Activated CD4-positive, alpha-beta T cell treated with anti-CD3 and anti-CD28 coated beads, Interleukin-2, amount 10 ng/mL, durations not matched to agents 24 days and 14 days (primary cell): ENCODE data around the gene GSDMA. TPM values are rescaled to one million over a fixed set of nuclear protein-coding genes. Genes with fewer than 3 reads are reported as not detected.

Source experiments
- DNase-seq: peaks from one replicate; pipeline ENCODE4 v3.0.0; 2022
- H3K27ac Mint-ChIP-seq: one replicate; pipeline ENCODE4 v1.8.0; 2022; ENCODE audit warnings: mild to moderate bottlenecking, mixed read lengths
- H3K27me3 Mint-ChIP-seq: one replicate; pipeline ENCODE4 v1.8.0; 2022; ENCODE audit warnings: mixed read lengths
- H3K36me3 Mint-ChIP-seq: one replicate; pipeline ENCODE4 v1.8.0; 2022; ENCODE audit warnings: low read depth, mild to moderate bottlenecking, mixed read lengths
- H3K4me1 Mint-ChIP-seq: one replicate; pipeline ENCODE4 v1.8.0; 2021; ENCODE audit warnings: mixed read lengths
- H3K4me3 Mint-ChIP-seq: one replicate; pipeline ENCODE4 v1.8.0; 2022; ENCODE audit warnings: mild to moderate bottlenecking, moderate library complexity, mixed read lengths
- H3K9me3 Mint-ChIP-seq: one replicate; pipeline ENCODE4 v1.8.0; 2021; ENCODE audit warnings: mixed read lengths
- intact Hi-C: fragments of 100-400 bp; cut with micrococcal nuclease; formaldehyde crosslinking; loops from one replicate; pipeline ENCODE4 v1.15.1; 2023
- total RNA-seq: library from RNA; stranded (reverse); gene quantifications from 2 replicates; pipeline ENCODE4 v1.2.3, GENCODE V29; 2022

GSDMA gene
- total RNA-seq, 1 donor from 2014 or later, result 0.84 TPM

GRCh38 chr17:39955726-39956225 lies 7.0 kb upstream of the GSDMA start:
- Mint-ChIP-seq H3K4me3 (no peak overlapping the region), H3K9me3 (no peaks in the 10 kb centered on the region), H3K27me3 (peaks cover 2% of the 10 kb centered on the region), H3K4me1 (peaks cover 23% of the 10 kb centered on the region), H3K36me3 (no peaks in the 10 kb centered on the region), H3K27ac (no peak overlapping the region)
- intact Hi-C loops, result no loop called here
- no peak for DNase-seq

- H3K9me3 Mint-ChIP-seq, result no peaks in the 10 kb centered on the region
- H3K4me3 Mint-ChIP-seq, result no peak overlapping the region
- no peak overlapping the region for H3K27ac Mint-ChIP-seq
- intact Hi-C loops, result no loop called here
- H3K27me3 Mint-ChIP-seq, result no peaks in the 10 kb centered on the region
- peaks cover 22% of the 10 kb centered on the region for H3K4me1 Mint-ChIP-seq
- no peak for DNase-seq
- H3K36me3 Mint-ChIP-seq, result no peaks in the 10 kb centered on the region
These were observed 2.2 kb upstream of the GSDMA start for GRCh38 chr17:39960524-39961041.

DNA sequence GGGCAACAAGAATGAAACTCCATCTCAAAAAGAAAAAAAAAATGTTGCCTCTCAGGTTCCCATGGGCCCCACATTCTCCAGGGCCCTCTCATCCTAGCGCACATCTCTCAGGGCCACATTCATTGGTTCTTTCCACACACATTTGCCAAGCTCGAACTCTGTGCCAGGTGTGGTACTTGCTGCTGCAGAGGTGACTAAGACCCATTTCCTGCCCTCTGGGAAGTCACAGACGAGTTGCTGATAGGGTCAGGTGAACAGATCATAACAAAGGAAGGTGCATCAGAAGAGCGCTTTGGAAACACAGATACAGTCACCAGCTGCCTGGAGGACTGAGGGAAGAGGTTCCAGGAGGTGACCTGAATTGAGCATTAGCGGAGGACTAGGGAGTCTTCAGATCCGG lies 1.0 kb downstream of the GSDMA start:
- H3K27me3 Mint-ChIP-seq, result no peaks in the 10 kb centered on the region
- DNase-seq, result peak; percentile 72
- H3K27ac Mint-ChIP-seq, result peak overlapping the region; percentile 38
- H3K4me3 Mint-ChIP-seq, result peak overlapping the region; percentile 5
- no peaks in the 10 kb centered on the region for H3K9me3 Mint-ChIP-seq
- intact Hi-C loops, result no loop called here
- peaks cover 21% of the 10 kb centered on the region for H3K4me1 Mint-ChIP-seq
- no peaks in the 10 kb centered on the region for H3K36me3 Mint-ChIP-seq

- H3K4me1 Mint-ChIP-seq, result peaks cover 16% of the 10 kb centered on the region
- intact Hi-C loops, result no loop called here
- H3K27me3 Mint-ChIP-seq, result peaks cover 4% of the 10 kb centered on the region
- no peak for DNase-seq
- no peak overlapping the region for H3K27ac Mint-ChIP-seq
- no peak overlapping the region for H3K4me3 Mint-ChIP-seq
- no peaks in the 10 kb centered on the region for H3K36me3 Mint-ChIP-seq
- H3K9me3 Mint-ChIP-seq, result no peaks in the 10 kb centered on the region
These were observed 2.4 kb downstream of the GSDMA start for GRCh38 chr17:39965017-39965699.

- H3K4me3 Mint-ChIP-seq, result no peak overlapping the region
- H3K36me3 Mint-ChIP-seq, result no peaks in the 10 kb centered on the region
- DNase-seq, result no peak
- H3K9me3 Mint-ChIP-seq, result no peaks in the 10 kb centered on the region
- H3K4me1 Mint-ChIP-seq, result peaks cover 16% of the 10 kb centered on the region
- peaks cover 11% of the 10 kb centered on the region for H3K27me3 Mint-ChIP-seq
- intact Hi-C loops, result no loop called here
- H3K27ac Mint-ChIP-seq, result no peak overlapping the region
These were observed 4.0 kb downstream of the GSDMA start for GRCh38 chr17:39966771-39967170.

DNA sequence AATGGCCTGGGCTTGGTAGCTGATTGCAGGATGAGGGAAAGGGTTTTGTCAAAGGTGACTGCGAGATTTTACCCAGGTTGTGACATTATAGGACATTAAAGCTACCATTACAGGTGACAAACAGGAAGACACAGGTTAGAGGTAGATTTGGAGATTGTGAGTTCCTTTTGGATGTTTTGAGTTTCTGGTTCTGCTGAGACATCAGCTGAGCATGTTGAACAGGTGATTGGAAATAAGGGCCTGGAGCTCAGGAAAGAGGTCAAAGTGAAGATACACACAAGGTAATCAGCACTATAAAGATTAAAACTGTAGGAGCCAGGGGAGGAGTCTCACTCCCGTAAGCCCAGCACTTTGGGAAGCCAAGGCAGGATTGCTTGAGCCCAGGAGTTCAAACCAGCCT lies 6.0 kb downstream of the GSDMA start:
- H3K27me3 Mint-ChIP-seq, result peaks cover 19% of the 10 kb centered on the region
- no peaks in the 10 kb centered on the region for H3K36me3 Mint-ChIP-seq
- peaks cover 4% of the 10 kb centered on the region for H3K4me1 Mint-ChIP-seq
- H3K27ac Mint-ChIP-seq, result no peak overlapping the region
- H3K4me3 Mint-ChIP-seq, result no peak overlapping the region
- intact Hi-C loops, result no loop called here
- H3K9me3 Mint-ChIP-seq, result no peaks in the 10 kb centered on the region
- DNase-seq, result no peak

DNA sequence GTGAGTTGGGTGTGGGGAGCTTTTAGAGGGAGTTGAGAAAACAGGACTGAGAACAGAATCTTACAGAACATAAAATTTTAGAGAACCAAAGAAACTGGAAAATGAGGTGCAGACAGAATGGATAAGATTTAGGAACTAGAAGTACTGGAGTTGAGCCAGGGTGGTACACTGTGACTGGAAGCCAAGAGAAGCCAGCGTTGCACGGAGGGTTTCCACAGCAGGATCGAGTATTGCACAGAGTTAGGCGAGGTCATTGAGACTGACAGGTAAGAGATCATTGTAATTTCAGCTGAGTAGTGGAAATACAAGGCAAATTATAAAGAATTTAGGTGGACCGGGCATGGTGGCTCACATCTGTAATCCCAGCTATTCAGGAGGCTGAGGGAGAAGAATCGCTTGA lies 6.6 kb downstream of the GSDMA start:
- H3K27ac Mint-ChIP-seq, result no peak overlapping the region
- H3K4me1 Mint-ChIP-seq, result no peaks in the 10 kb centered on the region
- no peak for DNase-seq
- peaks cover 20% of the 10 kb centered on the region for H3K27me3 Mint-ChIP-seq
- no peaks in the 10 kb centered on the region for H3K36me3 Mint-ChIP-seq
- no peak overlapping the region for H3K4me3 Mint-ChIP-seq
- H3K9me3 Mint-ChIP-seq, result no peaks in the 10 kb centered on the region
- intact Hi-C loops, result no loop called here

- Mint-ChIP-seq H3K27ac (no peak overlapping the region), H3K9me3 (no peaks in the 10 kb centered on the region), H3K27me3 (peaks cover 20% of the 10 kb centered on the region), H3K36me3 (no peaks in the 10 kb centered on the region), H3K4me3 (no peak overlapping the region), H3K4me1 (no peaks in the 10 kb centered on the region)
- DNase-seq, result no peak
- intact Hi-C loops, result no loop called here
These were observed 7.4 kb downstream of the GSDMA start for GRCh38 chr17:39970157-39970692.

DNA sequence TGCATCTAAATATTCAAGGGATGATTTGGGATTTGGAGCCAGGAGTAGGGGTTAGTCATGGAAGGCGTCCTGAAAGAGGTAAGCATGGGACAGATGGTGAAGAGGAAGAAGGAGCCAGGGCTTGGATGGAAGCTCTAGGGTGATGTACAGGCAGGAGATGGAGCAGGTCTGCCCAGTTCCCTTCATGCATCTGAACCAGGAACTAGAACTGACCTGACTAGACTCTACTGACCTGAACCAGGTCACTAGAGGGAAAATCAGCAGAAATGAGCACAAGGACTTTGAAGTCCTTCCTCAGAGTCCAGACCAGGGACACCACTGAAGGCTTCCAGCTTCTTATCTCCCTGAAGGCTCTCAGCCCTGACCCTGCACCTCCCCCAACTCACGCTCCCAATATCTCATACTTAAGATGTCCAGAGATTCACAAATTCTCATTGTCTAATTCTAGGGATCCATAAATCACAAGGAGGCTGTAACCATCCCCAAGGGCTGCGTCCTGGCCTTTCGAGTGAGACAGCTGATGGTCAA lies 8.3 kb downstream of the GSDMA start:
- H3K4me3 Mint-ChIP-seq, result no peak overlapping the region
- peaks cover 24% of the 10 kb centered on the region for H3K27me3 Mint-ChIP-seq
- H3K27ac Mint-ChIP-seq, result no peak overlapping the region
- no peaks in the 10 kb centered on the region for H3K4me1 Mint-ChIP-seq
- intact Hi-C loops, result no loop called here
- DNase-seq, result no peak
- H3K36me3 Mint-ChIP-seq, result no peaks in the 10 kb centered on the region
- H3K9me3 Mint-ChIP-seq, result no peaks in the 10 kb centered on the region

DNA sequence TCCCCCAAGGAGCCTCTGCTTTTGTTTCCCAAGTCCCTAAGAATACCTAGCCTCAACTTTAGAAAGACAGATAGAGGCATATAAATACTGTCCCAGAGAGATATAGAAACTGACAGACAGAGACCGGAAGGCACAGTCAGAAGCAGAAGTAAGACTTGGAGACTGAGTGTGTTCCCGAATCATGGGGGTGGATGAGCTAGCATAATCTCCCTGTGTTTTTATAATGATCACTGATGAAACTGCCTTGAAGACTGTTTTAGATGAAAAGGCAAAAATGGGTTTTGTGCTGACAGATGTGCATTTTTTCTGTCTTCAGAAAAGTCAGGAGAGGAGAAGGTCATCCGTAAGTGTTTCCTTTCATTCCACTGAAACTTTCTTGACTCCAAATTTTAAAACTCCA lies 9.5 kb downstream of the GSDMA start:
- Mint-ChIP-seq H3K4me1 (no peaks in the 10 kb centered on the region), H3K36me3 (no peaks in the 10 kb centered on the region), H3K4me3 (no peak overlapping the region), H3K27me3 (peaks cover 24% of the 10 kb centered on the region), H3K9me3 (no peaks in the 10 kb centered on the region), H3K27ac (no peak overlapping the region)
- intact Hi-C loops, result no loop called here
- DNase-seq, result no peak

DNA sequence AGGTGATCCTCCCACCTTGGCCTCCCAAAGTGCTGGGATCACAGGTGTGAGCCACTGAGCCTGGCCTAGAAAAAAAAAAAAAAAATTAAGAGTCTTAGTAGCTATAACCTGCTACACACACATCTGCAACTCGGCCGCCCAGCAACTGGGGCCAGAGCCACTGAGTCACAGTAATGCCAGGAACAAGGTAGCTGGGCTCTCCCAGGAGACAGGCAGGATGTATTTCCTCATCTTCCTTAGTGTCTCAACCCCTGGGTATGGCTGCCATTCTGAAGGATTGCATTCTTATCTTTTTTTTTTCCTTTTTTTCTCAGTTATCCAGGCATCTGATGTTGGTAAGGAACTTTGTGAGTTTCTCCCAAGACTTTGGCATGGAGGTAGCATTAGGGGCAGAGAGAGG lies 10.7 kb downstream of the GSDMA start:
- no peak overlapping the region for H3K4me3 Mint-ChIP-seq

GRCh38 chr17:39974433-39974832 lies 11.6 kb downstream of the GSDMA start:
- H3K4me1 Mint-ChIP-seq, result peaks cover 5% of the 10 kb centered on the region
- intact Hi-C loops, result no loop called here
- no peaks in the 10 kb centered on the region for H3K9me3 Mint-ChIP-seq
- no peak for DNase-seq
- no peaks in the 10 kb centered on the region for H3K36me3 Mint-ChIP-seq
- H3K27ac Mint-ChIP-seq, result no peak overlapping the region
- H3K27me3 Mint-ChIP-seq, result peaks cover 26% of the 10 kb centered on the region
- no peak overlapping the region for H3K4me3 Mint-ChIP-seq

More for the DNA sequence above, 10.7 kb downstream of the GSDMA start:
- no peaks in the 10 kb centered on the region for H3K4me1 Mint-ChIP-seq
- H3K9me3 Mint-ChIP-seq, result no peaks in the 10 kb centered on the region
- H3K27me3 Mint-ChIP-seq, result peaks cover 24% of the 10 kb centered on the region
- H3K27ac Mint-ChIP-seq, result no peak overlapping the region
- intact Hi-C loops, result no loop called here
- no peak for DNase-seq
- no peaks in the 10 kb centered on the region for H3K36me3 Mint-ChIP-seq

DNA sequence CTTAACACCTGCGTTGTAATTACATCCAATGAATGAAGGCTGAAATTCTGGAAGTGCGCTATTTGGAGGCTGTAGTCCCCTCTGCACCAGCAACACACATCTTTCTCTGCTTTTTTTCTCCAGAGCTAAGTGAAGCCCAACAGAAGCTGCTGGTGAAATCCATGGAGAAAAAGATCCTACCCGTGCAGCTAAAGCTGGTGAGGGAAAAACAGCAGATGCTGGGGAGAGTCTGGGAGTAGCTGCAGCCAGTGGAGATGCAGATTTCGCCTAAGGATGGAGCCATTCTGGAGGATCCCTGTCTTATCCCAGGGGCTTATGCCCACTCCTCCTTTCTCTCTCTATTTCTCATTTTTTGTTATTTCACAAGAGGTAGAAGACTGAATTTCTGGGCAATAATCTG lies 13.0 kb downstream of the GSDMA start:
- H3K27ac Mint-ChIP-seq, result no peak overlapping the region
- intact Hi-C loops, result no loop called here
- H3K27me3 Mint-ChIP-seq, result peaks cover 26% of the 10 kb centered on the region
- no peak for DNase-seq
- H3K36me3 Mint-ChIP-seq, result no peaks in the 10 kb centered on the region
- no peak overlapping the region for H3K4me3 Mint-ChIP-seq
- no peaks in the 10 kb centered on the region for H3K9me3 Mint-ChIP-seq
- peaks cover 13% of the 10 kb centered on the region for H3K4me1 Mint-ChIP-seq

DNA sequence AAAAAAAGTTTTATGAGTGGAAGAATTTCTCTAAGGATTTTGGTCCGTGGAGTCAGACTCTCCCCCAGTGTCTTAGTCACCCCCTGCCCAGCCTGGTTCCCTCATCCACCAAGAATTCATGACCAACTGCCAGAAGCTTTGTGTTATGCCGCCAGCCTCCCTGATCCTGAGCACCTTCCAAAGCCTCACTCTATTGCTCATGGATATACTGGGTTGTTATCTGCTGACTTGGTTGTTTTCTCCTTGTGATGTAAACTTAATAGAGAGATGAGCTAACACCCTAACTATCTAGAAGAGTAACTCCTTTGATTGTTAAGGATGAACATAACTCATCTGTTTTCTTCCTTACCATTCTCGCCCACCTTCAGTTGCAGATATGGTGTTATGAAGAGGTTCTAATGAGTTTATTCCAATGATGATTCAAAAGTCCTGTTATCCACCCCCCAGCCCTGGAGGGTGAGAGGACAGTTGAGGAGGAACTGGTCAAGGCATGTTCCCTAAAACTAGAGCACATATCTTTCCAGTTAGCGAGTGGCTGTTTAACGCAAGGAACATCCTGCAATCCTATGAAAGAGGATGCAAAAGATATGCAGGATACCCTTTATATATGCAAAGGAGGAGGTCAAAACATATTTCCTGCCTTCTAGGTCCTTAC lies 16.3 kb downstream of the GSDMA start:
- intact Hi-C loops, result no loop called here
- H3K4me1 Mint-ChIP-seq, result peaks cover 25% of the 10 kb centered on the region
- peaks cover 9% of the 10 kb centered on the region for H3K27me3 Mint-ChIP-seq

More for the DNA sequence above, 16.3 kb downstream of the GSDMA start:
- Mint-ChIP-seq H3K27ac (no peak overlapping the region), H3K9me3 (no peaks in the 10 kb centered on the region), H3K36me3 (peaks cover 12% of the 10 kb centered on the region), H3K4me3 (peak overlapping the region; percentile 46)
- no peak for DNase-seq
